Activated T-cell treated with anti-CD3 and anti-CD28 coated beads, Interleukin-2, amount 50 U/mL, for 4 hours (primary cell): Measurements from ENCODE around the gene KDM2A. TPM values are rescaled to one million over a fixed set of nuclear protein-coding genes. Genes with fewer than 3 reads are reported as not detected.

ENCODE experiments used
- ATAC-seq, 2 donors: fragments of 200-7000 bp; cut with Tn5 transposase; one replicate each; pipeline ENCODE4 v1.10.0; 2021
- DNase-seq: peaks from one replicate; pipeline ENCODE4 v3.0.0-alpha.2; 2020
- H3K27me3 Mint-ChIP-seq: one replicate; pipeline ENCODE4 v1.8.0; 2021; ENCODE audit warnings: low read depth, mixed read lengths
- H3K36me3 Mint-ChIP-seq: one replicate; pipeline ENCODE4 v1.8.0; 2022; ENCODE audit warnings: mixed read lengths; ENCODE audit not compliant: insufficient read depth
- H3K4me1 Mint-ChIP-seq: one replicate; pipeline ENCODE4 v1.8.0; 2021; ENCODE audit warnings: low read depth, mixed read lengths
- H3K4me3 Mint-ChIP-seq: one replicate; pipeline ENCODE4 v1.8.0; 2021; ENCODE audit warnings: mild to moderate bottlenecking, moderate library complexity, mixed read lengths
- H3K9me3 Mint-ChIP-seq: one replicate; pipeline ENCODE4 v1.8.0; 2021; ENCODE audit warnings: mixed read lengths
- total RNA-seq, 3 donors: library from RNA; stranded (reverse); gene quantifications; one replicate each; pipeline ENCODE4 v1.2.1, GENCODE V29; 2021

The KDM2A gene
- total RNA-seq, 3 donors from 2014 or later, result 94.2 to 114 (median 104) TPM

- H3K27me3 Mint-ChIP-seq, result peaks cover 3% of the 10 kb centered on the region
- no peaks in the 10 kb centered on the region for H3K9me3 Mint-ChIP-seq
- H3K4me1 Mint-ChIP-seq, result peaks cover 39% of the 10 kb centered on the region
- ATAC-seq, result no peak
- DNase-seq, result no peak
- no peak overlapping the region for H3K4me3 Mint-ChIP-seq
- peaks cover 6% of the 10 kb centered on the region for H3K36me3 Mint-ChIP-seq
These were observed 142.5 kb downstream of the KDM2A start for GRCh38 chr11:67261640-67261945.

GRCh38 chr11:67261946-67262681, 143.1 kb downstream of the KDM2A start:
- Mint-ChIP-seq H3K9me3 (no peaks in the 10 kb centered on the region), H3K4me3 (peak overlapping the region; percentile 19), H3K4me1 (peaks cover 39% of the 10 kb centered on the region), H3K36me3 (peaks cover 2% of the 10 kb centered on the region), H3K27me3 (peaks cover 3% of the 10 kb centered on the region)
- ATAC-seq (no peak), DNase-seq (no peak)

DNA sequence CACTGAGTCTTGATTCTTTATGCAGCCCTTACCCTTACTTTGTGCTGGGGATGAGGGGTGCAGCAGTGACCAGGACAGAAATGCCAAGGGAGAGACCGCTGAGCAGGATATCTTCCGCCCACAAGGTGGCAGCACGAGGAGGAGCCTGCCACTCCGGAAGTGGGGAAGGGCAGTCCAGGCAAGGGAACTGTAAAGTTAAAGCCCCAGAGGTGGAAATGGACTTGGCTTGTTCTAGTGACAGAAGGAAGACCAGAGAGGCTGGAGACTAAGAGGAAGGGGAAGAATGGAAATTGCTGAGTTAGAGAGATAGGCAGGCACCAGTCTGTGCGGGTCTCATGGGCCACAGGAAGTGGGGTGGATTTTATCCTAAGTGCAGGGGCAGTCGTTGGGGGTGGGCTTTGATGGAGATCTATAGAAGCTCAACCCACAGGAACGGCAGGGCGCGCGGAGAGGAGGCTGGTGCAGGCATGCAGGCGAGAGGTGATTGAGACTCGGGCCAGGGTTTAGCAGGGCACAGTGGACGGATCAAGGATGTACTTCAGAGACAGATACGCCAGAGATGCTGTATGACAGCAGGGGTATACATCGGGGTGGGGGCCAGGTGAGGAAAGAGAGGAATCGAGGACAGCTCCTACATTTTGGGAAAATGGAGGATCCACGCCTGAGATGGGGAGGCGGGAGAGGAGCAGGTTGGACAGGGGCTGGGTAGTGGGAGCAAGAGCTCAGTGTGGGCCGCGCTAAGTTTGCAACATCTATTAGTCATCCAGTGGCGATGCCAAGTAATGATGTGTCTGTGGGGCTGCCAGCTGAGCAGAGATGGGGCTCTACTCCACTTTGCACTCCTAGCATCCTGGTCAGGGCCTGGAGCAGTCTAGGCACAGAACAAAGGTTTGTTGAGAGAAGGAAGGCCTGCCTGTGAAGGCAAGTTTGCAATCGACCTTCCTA, 143.9 kb downstream of the KDM2A start:
- H3K9me3 Mint-ChIP-seq, result no peaks in the 10 kb centered on the region
- H3K27me3 Mint-ChIP-seq, result peaks cover 3% of the 10 kb centered on the region
- peak overlapping the region; percentile 19 for H3K4me3 Mint-ChIP-seq
- H3K4me1 Mint-ChIP-seq, result peaks cover 44% of the 10 kb centered on the region
- H3K36me3 Mint-ChIP-seq, result peaks cover 2% of the 10 kb centered on the region
- DNase-seq (peak; percentile 64), ATAC-seq (peak; percentile 30 to 34)

GRCh38 chr11:67264260-67264659, 145.2 kb downstream of the KDM2A start:
- no peak for DNase-seq
- H3K4me3 Mint-ChIP-seq, result peak overlapping the region; percentile 78
- no peaks in the 10 kb centered on the region for H3K9me3 Mint-ChIP-seq
- H3K36me3 Mint-ChIP-seq, result peaks cover 5% of the 10 kb centered on the region
- ATAC-seq, result no peak
- H3K27me3 Mint-ChIP-seq, result peaks cover 3% of the 10 kb centered on the region
- peaks cover 55% of the 10 kb centered on the region for H3K4me1 Mint-ChIP-seq

GRCh38 chr11:67264877-67265632, 146.0 kb downstream of the KDM2A start:
- DNase-seq (no peak), ATAC-seq (no peak)
- Mint-ChIP-seq H3K27me3 (peaks cover 3% of the 10 kb centered on the region), H3K4me1 (peaks cover 63% of the 10 kb centered on the region), H3K36me3 (peaks cover 5% of the 10 kb centered on the region), H3K4me3 (peak overlapping the region; percentile 81), H3K9me3 (no peaks in the 10 kb centered on the region)

DNA sequence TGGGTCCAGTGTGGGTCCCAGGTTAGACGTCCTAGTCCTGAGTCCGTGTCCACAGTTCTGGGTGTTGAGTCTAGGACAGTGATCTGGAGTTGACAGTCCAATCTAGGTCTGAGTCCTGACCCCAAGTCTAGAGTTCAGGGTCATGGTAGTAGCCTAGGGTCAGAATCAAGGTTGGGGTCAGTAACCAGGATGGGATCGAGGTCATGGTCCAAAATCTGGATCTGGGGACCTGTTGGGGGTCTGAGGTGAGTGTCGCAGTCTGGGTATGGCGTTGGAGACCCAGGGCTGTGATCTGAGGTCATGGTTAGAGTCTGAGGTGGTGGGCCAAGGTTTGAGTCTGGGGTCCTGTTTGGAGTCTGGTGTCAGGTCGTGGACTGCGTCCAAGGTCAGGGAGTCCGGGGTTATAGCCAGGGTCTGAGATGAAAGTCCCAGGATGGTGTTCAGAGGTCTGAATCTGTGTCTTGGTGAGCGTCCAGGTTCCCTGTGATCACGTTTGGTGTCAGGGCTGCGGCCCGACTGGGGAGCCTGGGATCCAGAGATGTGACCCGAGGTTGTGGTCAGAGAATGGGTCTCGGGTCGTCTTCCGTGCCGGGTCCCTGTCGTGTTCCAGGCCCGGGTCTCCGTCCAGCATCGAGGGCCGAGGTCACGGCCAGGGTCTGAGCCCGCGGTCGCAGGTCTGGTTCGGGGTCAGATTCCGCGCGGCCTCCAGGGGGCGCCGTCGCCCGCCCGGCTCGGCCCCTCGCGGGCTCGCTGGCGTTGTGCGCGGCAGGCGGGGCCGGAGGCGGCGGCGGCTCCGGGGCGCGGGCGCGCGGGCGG, 146.8 kb downstream of the KDM2A start:
- DNase-seq (peak; percentile 76), ATAC-seq (peak; percentile 44 to 51)
- peaks cover 71% of the 10 kb centered on the region for H3K4me1 Mint-ChIP-seq
- H3K27me3 Mint-ChIP-seq, result peaks cover 3% of the 10 kb centered on the region
- peak overlapping the region; percentile 81 for H3K4me3 Mint-ChIP-seq
- H3K36me3 Mint-ChIP-seq, result peaks cover 5% of the 10 kb centered on the region
- H3K9me3 Mint-ChIP-seq, result no peaks in the 10 kb centered on the region

GRCh38 chr11:67266449-67267187, 147.6 kb downstream of the KDM2A start, which contains the start of gene GRK2:
Gene GRK2, plus strand, starts transcription at chr11:67266473. Its CDS starts 227 bp downstream, at chr11:67266700.
- Mint-ChIP-seq H3K9me3 (no peaks in the 10 kb centered on the region), H3K27me3 (peaks cover 3% of the 10 kb centered on the region), H3K4me1 (peaks cover 74% of the 10 kb centered on the region), H3K4me3 (peak within 1 kb of the TSS; percentile 96), H3K36me3 (peaks cover 5% of the 10 kb centered on the region)
- no peak for DNase-seq
- peak; percentile 39 to 46 for ATAC-seq

DNA sequence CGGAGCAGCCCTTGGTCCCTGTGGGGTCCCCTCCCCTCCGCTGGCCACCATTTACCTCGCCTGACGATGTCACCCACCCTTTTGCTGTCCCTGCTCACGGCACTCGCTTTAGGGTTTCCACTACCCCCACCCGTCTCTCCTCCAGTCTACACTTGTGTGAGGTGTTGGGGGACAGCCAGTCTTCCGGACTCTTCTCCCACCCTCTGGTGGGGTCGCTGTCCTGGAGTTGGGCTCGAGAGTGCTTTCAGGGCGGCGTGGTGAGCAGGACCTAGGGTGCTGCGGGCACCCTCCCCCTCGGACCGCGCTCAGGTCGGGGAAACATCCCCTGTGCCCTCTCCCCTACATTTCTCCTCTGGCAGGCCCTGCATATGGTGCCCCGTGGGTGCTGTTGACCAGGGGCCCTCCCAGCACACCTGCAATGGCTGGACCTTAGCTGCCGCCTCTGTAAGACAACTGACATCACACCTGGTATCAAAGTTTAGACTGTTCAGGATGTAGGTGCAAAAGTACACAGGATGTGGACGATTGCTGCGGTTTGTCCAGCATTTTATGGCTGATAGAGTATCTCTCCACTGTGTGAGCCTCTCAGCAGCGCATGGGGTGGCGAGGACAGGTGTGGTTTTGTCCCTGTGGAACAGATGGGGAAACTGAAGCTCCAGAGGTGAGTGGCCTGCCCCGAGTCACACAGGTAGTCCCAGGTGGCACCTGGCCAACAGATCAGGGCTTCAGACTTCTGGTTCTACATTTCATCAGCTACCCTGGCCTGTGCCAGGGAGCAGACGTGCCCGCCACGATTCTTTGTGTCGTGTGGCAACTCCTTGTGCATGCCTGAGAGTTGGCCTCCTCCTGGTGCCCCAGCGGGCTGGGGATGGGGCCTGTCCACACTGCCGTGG, 148.4 kb downstream of the KDM2A start:
- Mint-ChIP-seq H3K36me3 (peaks cover 5% of the 10 kb centered on the region), H3K9me3 (no peaks in the 10 kb centered on the region), H3K4me1 (peaks cover 77% of the 10 kb centered on the region), H3K4me3 (peak overlapping the region; percentile 96), H3K27me3 (no peaks in the 10 kb centered on the region)
- DNase-seq, result no peak
- no peak for ATAC-seq

GRCh38 chr11:67268081-67268961, 149.3 kb downstream of the KDM2A start:
- Mint-ChIP-seq H3K4me3 (peak overlapping the region; percentile 96), H3K9me3 (no peaks in the 10 kb centered on the region), H3K27me3 (no peaks in the 10 kb centered on the region), H3K36me3 (peaks cover 5% of the 10 kb centered on the region), H3K4me1 (peaks cover 77% of the 10 kb centered on the region)
- ATAC-seq (peak; percentile 42 to 47), DNase-seq (peak; percentile 36)

DNA sequence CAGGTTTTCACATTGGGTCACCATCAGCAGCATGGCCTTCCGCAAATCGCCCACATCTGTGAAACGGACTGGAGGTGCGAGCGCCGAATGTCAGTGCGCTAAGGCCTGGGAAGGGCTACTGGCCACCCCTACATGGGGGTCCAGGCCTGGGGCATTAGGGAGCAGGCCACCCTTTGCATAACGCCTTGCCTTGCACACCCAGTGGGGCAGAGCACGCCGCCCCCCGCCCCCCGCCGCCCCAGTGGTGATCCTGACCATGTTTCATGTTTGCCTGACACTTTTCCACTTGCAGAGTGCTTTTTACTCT, 149.9 kb downstream of the KDM2A start:
- Mint-ChIP-seq H3K9me3 (no peaks in the 10 kb centered on the region), H3K4me3 (peak overlapping the region; percentile 96), H3K36me3 (peaks cover 5% of the 10 kb centered on the region), H3K27me3 (no peaks in the 10 kb centered on the region), H3K4me1 (peaks cover 81% of the 10 kb centered on the region)
- ATAC-seq, result no peak
- DNase-seq, result no peak

- DNase-seq, result no peak
- H3K4me3 Mint-ChIP-seq, result peak overlapping the region; percentile 96
- ATAC-seq, result no peak
- H3K9me3 Mint-ChIP-seq, result no peaks in the 10 kb centered on the region
- no peaks in the 10 kb centered on the region for H3K27me3 Mint-ChIP-seq
- peaks cover 83% of the 10 kb centered on the region for H3K4me1 Mint-ChIP-seq
- H3K36me3 Mint-ChIP-seq, result peaks cover 5% of the 10 kb centered on the region
These were observed 150.6 kb downstream of the KDM2A start for GRCh38 chr11:67269401-67270255.
